ENCODE results near the gene SLC9A2. TPM values are rescaled to one million over a fixed set of nuclear protein-coding genes. Genes with fewer than 3 reads are reported as not detected.

Gene SLC9A2
- total RNA-seq, 2 experiments from 2014 or later = 0.04 to 0.07 TPM

- DNase-seq (peak; percentile 73), ATAC-seq (peak; percentile 99)
- H3K9me3 Mint-ChIP-seq (ENCODE audit: low read depth) = no peaks in the 10 kb centered on the region
- CTCF ChIA-PET = interaction anchor here (0.9 kb wide), 1 partner anchor 42 kb away, joined by 3 read pairs; no protein-coding TSS in a partner anchor
- no peaks in the 10 kb centered on the region for H3K36me3 Mint-ChIP-seq (ENCODE audit: low read depth)
- H3K4me3 Mint-ChIP-seq = no peak overlapping the region
- peaks cover 24% of the 10 kb centered on the region for H3K4me1 Mint-ChIP-seq
- peak overlapping the region; percentile 80 for H3K27ac Mint-ChIP-seq
- H3K27me3 Mint-ChIP-seq = no peaks in the 10 kb centered on the region
- intact Hi-C loops (cut with DNase I, micrococcal nuclease) = loop anchor here in 1 of 2 experiments (2.0 kb wide), 1 partner anchor 39 kb away; the partner anchor contains the start of gene SLC9A2
- POLR2A ChIA-PET = no interaction called here
Observed at GRCh38 chr2:102657770-102658169, 38.4 kb downstream of the SLC9A2 start.

GRCh38 chr2:102660070-102660469 lies 40.7 kb downstream of the SLC9A2 start:
- Mint-ChIP-seq H3K27ac (no peak overlapping the region), H3K27me3 (no peaks in the 10 kb centered on the region), H3K4me3 (no peak overlapping the region), H3K9me3 (ENCODE audit: low read depth) (no peaks in the 10 kb centered on the region), H3K36me3 (ENCODE audit: low read depth) (no peaks in the 10 kb centered on the region), H3K4me1 (peaks cover 47% of the 10 kb centered on the region)
- ChIA-PET POLR2A (no interaction called here), CTCF (no interaction called here)
- DNase-seq = no peak
- intact Hi-C loops (cut with DNase I, micrococcal nuclease) = no loop called here
- ATAC-seq = no peak

DNA sequence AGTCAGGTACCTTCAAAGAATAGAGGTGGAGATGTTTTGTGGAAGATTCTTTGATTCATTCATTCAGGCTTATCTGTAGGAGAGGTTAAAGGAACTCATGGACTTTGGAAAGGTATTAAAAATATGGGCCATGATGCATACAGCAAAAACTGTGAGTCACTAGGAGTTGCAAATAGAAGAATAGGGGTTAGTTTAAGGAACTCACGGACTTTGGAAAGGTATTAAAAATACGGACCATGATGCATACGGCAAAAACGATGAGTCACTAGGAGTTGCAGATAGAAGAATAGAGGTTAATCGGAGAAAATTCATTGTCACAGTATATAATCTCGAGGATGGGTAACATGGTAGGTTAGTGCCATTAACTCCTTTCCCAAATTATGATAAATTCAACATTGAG lies 41.2 kb downstream of the SLC9A2 start:
- intact Hi-C loops (cut with DNase I, micrococcal nuclease) = no loop called here
- H3K27me3 Mint-ChIP-seq = no peaks in the 10 kb centered on the region

GRCh38 chr2:102661846-102662245 lies 42.5 kb downstream of the SLC9A2 start:
- Mint-ChIP-seq H3K4me1 (peaks cover 50% of the 10 kb centered on the region), H3K4me3 (no peak overlapping the region), H3K27ac (peak overlapping the region; percentile 55), H3K9me3 (ENCODE audit: low read depth) (no peaks in the 10 kb centered on the region), H3K27me3 (no peaks in the 10 kb centered on the region), H3K36me3 (ENCODE audit: low read depth) (no peaks in the 10 kb centered on the region)
- intact Hi-C loops (cut with DNase I, micrococcal nuclease) = no loop called here
- CTCF ChIA-PET = interaction anchor here (1.2 to 1.3 kb wide), 2 partner anchors 46 to 140 kb away, joined by 3 read pairs; no protein-coding TSS in a partner anchor
- POLR2A ChIA-PET = no interaction called here
- ATAC-seq (no peak), DNase-seq (no peak)

More for the DNA sequence above, 41.2 kb downstream of the SLC9A2 start:
- ChIA-PET CTCF (interaction anchor here (1.2 kb wide), 1 partner anchor 139 kb away, joined by 3 read pairs; no protein-coding TSS in a partner anchor), POLR2A (no interaction called here)
- ATAC-seq = no peak
- Mint-ChIP-seq H3K27ac (no peak overlapping the region), H3K9me3 (ENCODE audit: low read depth) (no peaks in the 10 kb centered on the region), H3K36me3 (ENCODE audit: low read depth) (no peaks in the 10 kb centered on the region), H3K4me1 (peaks cover 49% of the 10 kb centered on the region), H3K4me3 (no peak overlapping the region)
- DNase-seq = no peak

DNA sequence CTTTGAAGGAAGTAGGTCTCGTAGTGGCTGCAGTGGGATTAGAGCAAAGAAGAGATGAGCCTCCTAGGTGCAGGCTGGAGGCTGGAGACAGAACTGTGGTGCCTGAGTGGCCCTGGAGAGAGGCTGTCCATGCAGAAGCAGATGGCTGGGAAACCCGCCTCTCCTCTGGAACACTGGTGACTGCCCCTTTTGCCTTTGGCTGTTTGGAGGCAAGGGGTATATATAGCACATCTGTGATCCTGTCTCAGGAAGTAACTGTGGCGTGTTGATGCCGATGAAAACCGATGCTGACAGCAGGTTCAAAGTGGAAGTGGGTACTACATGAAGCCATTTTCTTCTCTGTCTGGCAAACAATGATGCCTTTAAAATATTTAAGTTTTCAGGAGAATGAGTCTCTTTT lies 43.5 kb downstream of the SLC9A2 start:
- POLR2A ChIA-PET = no interaction called here
- CTCF ChIA-PET = no interaction called here
- H3K4me1 Mint-ChIP-seq = peaks cover 49% of the 10 kb centered on the region
- intact Hi-C loops (cut with DNase I, micrococcal nuclease) = no loop called here
- peak overlapping the region; percentile 55 for H3K27ac Mint-ChIP-seq
- H3K36me3 Mint-ChIP-seq (ENCODE audit: low read depth) = no peaks in the 10 kb centered on the region
- no peaks in the 10 kb centered on the region for H3K9me3 Mint-ChIP-seq (ENCODE audit: low read depth)
- H3K4me3 Mint-ChIP-seq = no peak overlapping the region
- no peak for ATAC-seq
- no peaks in the 10 kb centered on the region for H3K27me3 Mint-ChIP-seq
- DNase-seq = no peak

- ChIA-PET POLR2A (no interaction called here), CTCF (no interaction called here)
- no peak overlapping the region for H3K4me3 Mint-ChIP-seq
- peak overlapping the region; percentile 55 for H3K27ac Mint-ChIP-seq
- H3K9me3 Mint-ChIP-seq (ENCODE audit: low read depth) = no peaks in the 10 kb centered on the region
- ATAC-seq = no peak
- no peaks in the 10 kb centered on the region for H3K27me3 Mint-ChIP-seq
- H3K36me3 Mint-ChIP-seq (ENCODE audit: low read depth) = no peaks in the 10 kb centered on the region
- no peak for DNase-seq
- H3K4me1 Mint-ChIP-seq = peaks cover 46% of the 10 kb centered on the region
- intact Hi-C loops (cut with DNase I, micrococcal nuclease) = no loop called here
Observed at GRCh38 chr2:102663381-102663780, 44.0 kb downstream of the SLC9A2 start.

GRCh38 chr2:102664471-102664909 lies 45.1 kb downstream of the SLC9A2 start:
- ATAC-seq (peak; percentile 99), DNase-seq (peak; percentile 79)
- Mint-ChIP-seq H3K4me1 (peaks cover 49% of the 10 kb centered on the region), H3K36me3 (ENCODE audit: low read depth) (no peaks in the 10 kb centered on the region), H3K9me3 (ENCODE audit: low read depth) (no peaks in the 10 kb centered on the region), H3K4me3 (no peak overlapping the region), H3K27me3 (no peaks in the 10 kb centered on the region), H3K27ac (peak overlapping the region; percentile 40)
- ChIA-PET CTCF (no interaction called here), POLR2A (interaction anchor here (0.6 kb wide), 1 partner anchor 29 kb away, joined by 8 read pairs; no protein-coding TSS in a partner anchor)
- intact Hi-C loops (cut with DNase I, micrococcal nuclease) = loop anchor here in 1 of 2 experiments (2.0 kb wide), 1 partner anchor 72 kb away; a partner anchor contains a TSS

DNA sequence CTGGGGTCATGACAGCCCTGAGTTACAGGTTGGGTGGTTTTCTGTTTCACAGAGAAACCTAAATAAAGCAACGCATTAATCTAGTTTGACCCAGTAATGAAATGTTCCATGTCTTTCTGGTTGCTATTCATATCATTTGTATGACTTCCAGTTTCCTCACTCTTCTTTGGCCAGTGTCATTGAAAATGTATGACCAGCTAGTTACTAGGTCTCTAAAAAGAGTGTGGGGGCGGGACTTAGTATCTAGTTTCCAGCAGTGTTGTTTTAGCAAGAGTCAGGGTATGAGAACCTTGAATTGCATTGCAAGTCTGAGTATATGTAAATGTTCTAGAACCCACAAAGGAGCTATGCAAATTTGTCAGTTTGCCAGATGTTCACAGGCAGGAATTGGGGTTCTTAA lies 47.7 kb downstream of the SLC9A2 start:
- ChIA-PET CTCF (interaction anchor here (1.1 to 1.3 kb wide), 2 partner anchors 11 to 194 kb away, joined by 3 read pairs; partner anchors contain the start of gene SLC9A4), POLR2A (no interaction called here)
- Mint-ChIP-seq H3K27me3 (no peaks in the 10 kb centered on the region), H3K36me3 (ENCODE audit: low read depth) (no peaks in the 10 kb centered on the region), H3K4me3 (no peak overlapping the region), H3K27ac (no peak overlapping the region), H3K9me3 (ENCODE audit: low read depth) (no peaks in the 10 kb centered on the region), H3K4me1 (peaks cover 48% of the 10 kb centered on the region)
- ATAC-seq (no peak), DNase-seq (no peak)
- intact Hi-C loops (cut with DNase I, micrococcal nuclease) = no loop called here

DNA sequence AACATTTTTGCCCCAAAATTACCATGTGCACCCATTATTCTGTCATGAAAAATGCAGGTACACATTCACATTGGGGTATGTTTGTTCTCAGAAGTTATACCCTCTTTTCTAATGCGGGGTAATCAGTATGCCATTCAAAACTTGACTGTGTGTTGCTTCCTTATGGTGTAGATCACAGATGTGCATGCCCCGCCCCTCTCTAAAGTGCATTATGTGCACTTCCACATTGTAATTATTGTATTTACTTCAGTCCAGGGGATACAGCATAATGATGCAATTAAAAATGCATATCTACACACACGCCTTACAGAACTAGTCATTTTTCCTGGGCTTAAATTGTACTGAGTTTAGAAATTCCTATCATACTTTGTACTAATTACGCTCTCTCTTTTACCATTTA lies 48.8 kb downstream of the SLC9A2 start:
- no peak for ATAC-seq
- Mint-ChIP-seq H3K4me1 (peaks cover 41% of the 10 kb centered on the region), H3K9me3 (ENCODE audit: low read depth) (no peaks in the 10 kb centered on the region), H3K4me3 (no peak overlapping the region), H3K36me3 (ENCODE audit: low read depth) (no peaks in the 10 kb centered on the region), H3K27me3 (no peaks in the 10 kb centered on the region), H3K27ac (no peak overlapping the region)
- intact Hi-C loops (cut with DNase I, micrococcal nuclease) = no loop called here
- ChIA-PET CTCF (no interaction called here), POLR2A (no interaction called here)
- DNase-seq = no peak

GRCh38 chr2:102669401-102669800 lies 50.0 kb downstream of the SLC9A2 start:
- no peak overlapping the region for H3K27ac Mint-ChIP-seq

GRCh38 chr2:102672107-102672776 lies 52.9 kb downstream of the SLC9A2 start:
- H3K36me3 Mint-ChIP-seq (ENCODE audit: low read depth) = no peaks in the 10 kb centered on the region
- ChIA-PET CTCF (no interaction called here), POLR2A (no interaction called here)
- ATAC-seq = peak; percentile 60
- peak overlapping the region; percentile 2 for H3K27ac Mint-ChIP-seq
- H3K4me3 Mint-ChIP-seq = no peak overlapping the region
- H3K27me3 Mint-ChIP-seq = no peaks in the 10 kb centered on the region
- intact Hi-C loops (cut with DNase I, micrococcal nuclease) = no loop called here
- DNase-seq = no peak
- H3K9me3 Mint-ChIP-seq (ENCODE audit: low read depth) = no peaks in the 10 kb centered on the region
- peaks cover 16% of the 10 kb centered on the region for H3K4me1 Mint-ChIP-seq

More at GRCh38 chr2:102669401-102669800, 50.0 kb downstream of the SLC9A2 start:
- intact Hi-C loops (cut with DNase I, micrococcal nuclease) = no loop called here
- Mint-ChIP-seq H3K4me1 (peaks cover 29% of the 10 kb centered on the region), H3K4me3 (no peak overlapping the region), H3K27me3 (no peaks in the 10 kb centered on the region), H3K36me3 (ENCODE audit: low read depth) (no peaks in the 10 kb centered on the region), H3K9me3 (ENCODE audit: low read depth) (no peaks in the 10 kb centered on the region)
- ChIA-PET CTCF (no interaction called here), POLR2A (no interaction called here)
- ATAC-seq (peak; percentile 9), DNase-seq (no peak)

DNA sequence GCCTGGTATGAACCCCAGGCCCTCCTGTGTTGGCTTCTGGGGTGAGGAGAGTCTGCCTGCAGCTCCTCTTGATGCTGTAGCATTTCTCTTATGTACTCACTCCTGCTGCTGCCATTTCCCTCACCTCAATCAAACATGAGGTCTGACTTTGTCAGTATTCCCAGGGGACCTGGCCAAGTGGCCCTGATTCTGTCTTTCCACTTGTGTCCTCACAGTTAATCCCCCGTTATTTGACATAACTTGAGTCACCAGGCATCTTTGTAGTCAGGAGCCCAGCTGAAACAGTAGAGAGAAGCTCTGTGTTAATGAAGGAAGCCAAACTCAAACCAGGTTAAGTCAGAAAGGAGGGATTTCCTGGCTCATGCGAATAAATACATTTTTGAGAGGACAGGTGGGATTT lies 55.0 kb downstream of the SLC9A2 start:
- no peaks in the 10 kb centered on the region for H3K36me3 Mint-ChIP-seq (ENCODE audit: low read depth)
- CTCF ChIA-PET = no interaction called here

More for the DNA sequence above, 55.0 kb downstream of the SLC9A2 start:
- no peak overlapping the region for H3K4me3 Mint-ChIP-seq
- no peak for ATAC-seq
- DNase-seq = no peak
- no peak overlapping the region for H3K27ac Mint-ChIP-seq
- peaks cover 8% of the 10 kb centered on the region for H3K4me1 Mint-ChIP-seq
- POLR2A ChIA-PET = no interaction called here
- no peaks in the 10 kb centered on the region for H3K27me3 Mint-ChIP-seq
- no peaks in the 10 kb centered on the region for H3K9me3 Mint-ChIP-seq (ENCODE audit: low read depth)
- intact Hi-C loops (cut with DNase I, micrococcal nuclease) = no loop called here

All from activated CD4-positive, alpha-beta T cell treated with anti-CD3 and anti-CD28 coated beads for 36 hours (primary cell).